WI38 (cell line): ENCODE results near the gene MUSK.

Experiments used
- H3K4me3 ChIP-seq: 2 replicates; pipeline ENCODE4 v1.5.1; 2011; ENCODE audit warnings: low read depth, mild to moderate bottlenecking, control low read depth, low read length
- CTCF ChIP-seq: IDR thresholded peaks from 2 replicates; pipeline ENCODE4 v1.5.1; 2012; ENCODE audit warnings: low read depth, mild to moderate bottlenecking, control low read depth, low read length

MUSK gene

GRCh38 chr9:110729641-110730040 is 61.0 kb downstream of the MUSK start:
- TF ChIP-seq CTCF: no peak
- no peak overlapping the region for H3K4me3 ChIP-seq

- no peak for TF ChIP-seq CTCF
- no peak overlapping the region for H3K4me3 ChIP-seq
These were observed 62.9 kb downstream of the MUSK start for GRCh38 chr9:110731437-110732028.

GRCh38 chr9:110738982-110739381 is 70.4 kb downstream of the MUSK start:
- H3K4me3 ChIP-seq: no peak overlapping the region
- no peak for TF ChIP-seq CTCF

- H3K4me3 ChIP-seq: peak overlapping the region; percentile 33
- no peak for TF ChIP-seq CTCF
These were observed 74.3 kb downstream of the MUSK start for GRCh38 chr9:110742741-110743371.

- no peak overlapping the region for H3K4me3 ChIP-seq
- TF ChIP-seq CTCF: no peak
These were observed 76.3 kb downstream of the MUSK start for GRCh38 chr9:110744715-110745384.

- H3K4me3 ChIP-seq: no peak overlapping the region
- no peak for TF ChIP-seq CTCF
These were observed 77.1 kb downstream of the MUSK start for GRCh38 chr9:110745676-110746075.

- TF ChIP-seq CTCF: no peak
- H3K4me3 ChIP-seq: no peak overlapping the region
These were observed 77.8 kb downstream of the MUSK start for GRCh38 chr9:110746211-110746930.
